ENCODE data around the gene VSIR.

The VSIR gene

GRCh38 chr10:71816421-71816851 lies 43.1 kb upstream of the VSIR start:
- no peak for TF ChIP-seq FOXP2 (optimal IDR thresholded peaks at IDR 0.05; ENCODE audit: borderline replicate concordance, extremely low read depth, extremely low read length, insufficient read depth)
- TF ChIP-seq POLR2AphosphoS5 (IDR thresholded peaks at IDR 0.05; ENCODE audit: low read depth, low read length), result no peak
- TF ChIP-seq TAF1 (IDR thresholded peaks at IDR 0.05; ENCODE audit: borderline replicate concordance, insufficient read depth, low read length), result no peak
- TF ChIP-seq SIN3A (IDR thresholded peaks at IDR 0.05; ENCODE audit: borderline replicate concordance, insufficient read depth, low read length), result no peak
- no peak for TF ChIP-seq REST (IDR thresholded peaks at IDR 0.05; ENCODE audit: insufficient read depth in 1 of 2, low read depth in 2 of 2, low read length in 2 of 2)

- TF ChIP-seq POLR2AphosphoS5 (IDR thresholded peaks at IDR 0.05; ENCODE audit: low read depth, low read length), result no peak
- TF ChIP-seq SIN3A (IDR thresholded peaks at IDR 0.05; ENCODE audit: borderline replicate concordance, insufficient read depth, low read length), result no peak
- TF ChIP-seq FOXP2 (optimal IDR thresholded peaks at IDR 0.05; ENCODE audit: borderline replicate concordance, extremely low read depth, extremely low read length, insufficient read depth), result no peak
- no peak for TF ChIP-seq TAF1 (IDR thresholded peaks at IDR 0.05; ENCODE audit: borderline replicate concordance, insufficient read depth, low read length)
- no peak for TF ChIP-seq REST (IDR thresholded peaks at IDR 0.05; ENCODE audit: insufficient read depth in 1 of 2, low read depth in 2 of 2, low read length in 2 of 2)
Measured at GRCh38 chr10:71815515-71816130, 42.3 kb upstream of the VSIR start.

- TF ChIP-seq FOXP2 (optimal IDR thresholded peaks at IDR 0.05; ENCODE audit: borderline replicate concordance, extremely low read depth, extremely low read length, insufficient read depth), result no peak
- no peak for TF ChIP-seq REST (IDR thresholded peaks at IDR 0.05; ENCODE audit: insufficient read depth in 1 of 2, low read depth in 2 of 2, low read length in 2 of 2)
- TF ChIP-seq TAF1 (IDR thresholded peaks at IDR 0.05; ENCODE audit: borderline replicate concordance, insufficient read depth, low read length), result no peak
- no peak for TF ChIP-seq SIN3A (IDR thresholded peaks at IDR 0.05; ENCODE audit: borderline replicate concordance, insufficient read depth, low read length)
- TF ChIP-seq POLR2AphosphoS5 (IDR thresholded peaks at IDR 0.05; ENCODE audit: low read depth, low read length), result no peak
Measured at GRCh38 chr10:71814922-71815411, 41.6 kb upstream of the VSIR start.

GRCh38 chr10:71812913-71813590 lies 39.7 kb upstream of the VSIR start:
- no peak for TF ChIP-seq REST (IDR thresholded peaks at IDR 0.05; ENCODE audit: insufficient read depth in 1 of 2, low read depth in 2 of 2, low read length in 2 of 2)
- no peak for TF ChIP-seq TAF1 (IDR thresholded peaks at IDR 0.05; ENCODE audit: borderline replicate concordance, insufficient read depth, low read length)
- TF ChIP-seq FOXP2 (optimal IDR thresholded peaks at IDR 0.05; ENCODE audit: borderline replicate concordance, extremely low read depth, extremely low read length, insufficient read depth), result no peak
- no peak for TF ChIP-seq SIN3A (IDR thresholded peaks at IDR 0.05; ENCODE audit: borderline replicate concordance, insufficient read depth, low read length)
- TF ChIP-seq POLR2AphosphoS5 (IDR thresholded peaks at IDR 0.05; ENCODE audit: low read depth, low read length), result no peak

Measured in PFSK-1 (cell line).